HG02943 (cell line): ENCODE results near the gene TENM4.

Experiments
- ATAC-seq: cut with Tn5 transposase; IDR thresholded peaks from one replicate; pipeline ENCODE4 v1.9.1; 2021; ENCODE audit warnings: mild to moderate bottlenecking, low read depth, moderate library complexity; ENCODE audit not compliant: unreplicated experiment

Gene TENM4

DNA sequence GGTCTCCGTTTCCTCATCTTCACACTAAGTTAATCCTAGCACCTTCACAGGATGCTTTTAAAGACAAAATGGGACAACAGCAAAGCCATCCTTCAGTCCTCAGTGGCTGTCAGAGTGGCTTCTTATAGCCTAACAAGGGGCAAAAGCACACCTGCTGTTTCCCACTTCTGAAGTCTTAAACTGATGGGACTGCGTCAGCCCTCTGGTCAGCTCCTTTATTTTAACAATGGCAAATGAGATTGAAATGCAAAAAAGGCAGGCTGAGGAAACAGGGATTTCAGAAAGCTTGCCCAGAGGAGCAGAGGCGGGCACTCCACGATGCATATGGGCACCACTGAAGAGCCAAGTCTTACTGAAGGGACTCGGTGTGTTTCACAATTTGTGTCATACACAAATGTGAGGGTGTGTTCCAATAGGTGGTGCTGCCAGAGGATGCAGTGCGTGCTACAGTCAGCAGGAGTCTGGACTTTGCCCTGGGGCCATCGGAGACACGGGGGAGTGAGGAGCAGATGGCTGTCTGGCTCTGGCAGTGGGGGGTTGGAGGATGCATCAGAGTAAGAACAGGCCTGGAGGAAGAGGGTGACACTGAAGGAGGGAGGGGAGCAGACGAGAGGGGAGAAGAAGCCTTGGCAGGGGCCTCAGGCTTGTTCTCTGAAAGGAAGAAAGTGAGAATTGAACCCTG, 47.3 kb downstream of the TENM4 start:
- ATAC-seq = no peak

DNA sequence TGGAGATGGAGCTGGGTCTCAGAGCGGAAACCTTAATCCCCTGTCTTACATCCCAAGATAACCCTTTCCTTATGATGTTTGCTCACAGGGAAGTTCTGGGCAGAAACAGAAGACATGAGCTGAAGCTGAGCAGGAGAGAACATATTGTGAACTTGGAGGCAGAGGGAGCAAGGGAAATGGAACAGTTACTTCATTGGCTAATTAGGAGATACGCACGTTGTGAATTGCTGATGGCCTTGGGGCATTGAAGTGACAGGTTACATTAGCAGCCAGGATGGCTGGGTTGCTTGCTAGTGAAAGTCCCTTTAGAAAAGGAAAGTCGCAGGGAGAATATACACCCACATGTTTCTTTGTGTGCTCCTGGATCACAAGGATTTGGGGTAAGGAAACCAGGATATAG, 48.7 kb downstream of the TENM4 start:
- ATAC-seq = no peak

DNA sequence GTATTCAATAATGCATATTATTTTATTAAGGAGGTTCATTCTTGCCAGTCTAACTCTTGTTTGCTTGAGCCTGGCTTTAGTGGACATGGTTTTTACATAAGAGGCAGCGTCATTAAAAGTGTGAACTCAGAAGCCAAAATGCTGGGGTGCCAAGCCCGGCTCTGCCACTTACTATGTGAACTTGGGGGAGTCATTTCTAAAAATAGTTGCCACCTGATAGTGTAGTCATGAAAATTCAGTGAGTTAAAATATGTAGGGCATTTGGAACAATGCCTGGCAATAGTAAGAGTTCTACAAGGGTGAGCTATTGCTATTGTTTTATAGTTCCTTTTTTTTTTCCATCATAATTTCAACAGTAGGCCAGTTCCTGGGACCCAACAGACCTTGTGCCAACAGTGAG, 49.9 kb downstream of the TENM4 start:
- ATAC-seq = no peak

DNA sequence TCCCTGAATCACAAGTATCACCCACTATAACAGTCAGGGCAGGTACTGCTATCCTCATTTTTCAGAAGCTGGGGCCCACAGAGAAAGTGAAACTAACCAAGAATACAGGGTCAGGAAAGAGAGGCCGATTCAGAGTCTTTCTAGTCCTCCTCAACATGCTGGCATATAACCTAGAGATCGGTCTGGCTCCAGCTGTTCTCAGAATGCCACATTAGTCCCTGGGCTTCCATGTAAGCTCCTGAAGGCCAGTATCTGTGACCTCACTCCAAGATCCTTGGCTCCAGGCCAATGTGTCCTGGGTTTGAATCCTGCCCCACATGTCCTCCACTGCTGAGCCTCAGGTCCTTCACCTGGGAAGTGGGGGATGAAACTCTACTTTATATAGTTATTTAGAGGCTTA, 50.4 kb downstream of the TENM4 start:
- ATAC-seq = no peak

DNA sequence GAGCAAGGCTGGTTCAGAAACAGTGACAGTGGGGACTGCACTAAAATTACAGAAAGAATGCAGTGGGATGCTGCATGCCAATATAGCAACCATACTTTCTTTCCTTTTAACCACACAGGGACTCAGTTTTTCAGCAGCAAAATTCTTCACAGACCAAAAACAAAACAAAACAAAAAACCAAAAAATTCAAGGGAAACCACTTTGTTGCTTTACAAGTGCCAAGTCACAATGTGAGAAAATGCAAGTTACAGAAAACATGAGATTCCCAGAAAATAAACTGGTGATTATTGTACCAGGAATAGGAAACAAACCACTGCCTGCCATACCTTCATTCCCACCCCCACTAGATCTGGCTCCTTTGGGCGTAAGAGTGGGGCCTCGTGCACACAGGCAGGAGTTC, 52.6 kb downstream of the TENM4 start:
- no peak for ATAC-seq

DNA sequence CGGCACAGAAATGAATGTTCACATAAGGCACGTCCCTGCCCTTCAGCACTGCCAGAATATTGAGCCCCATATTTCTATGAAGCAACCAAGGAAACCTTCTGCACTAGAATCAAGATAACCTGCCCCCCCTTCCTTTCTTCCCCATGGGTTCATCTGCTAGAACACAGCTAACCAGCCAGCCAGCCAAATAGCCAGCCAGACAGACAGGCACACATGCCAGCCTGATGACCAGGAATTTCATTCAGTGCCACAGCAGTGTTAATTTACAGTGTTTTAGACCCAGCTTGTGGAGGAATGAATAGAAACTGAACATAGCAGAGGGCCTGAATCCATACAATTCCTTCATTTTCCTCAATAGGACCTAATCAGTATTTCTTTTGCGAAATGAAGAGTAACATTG, 57.0 kb downstream of the TENM4 start:
- no peak for ATAC-seq

DNA sequence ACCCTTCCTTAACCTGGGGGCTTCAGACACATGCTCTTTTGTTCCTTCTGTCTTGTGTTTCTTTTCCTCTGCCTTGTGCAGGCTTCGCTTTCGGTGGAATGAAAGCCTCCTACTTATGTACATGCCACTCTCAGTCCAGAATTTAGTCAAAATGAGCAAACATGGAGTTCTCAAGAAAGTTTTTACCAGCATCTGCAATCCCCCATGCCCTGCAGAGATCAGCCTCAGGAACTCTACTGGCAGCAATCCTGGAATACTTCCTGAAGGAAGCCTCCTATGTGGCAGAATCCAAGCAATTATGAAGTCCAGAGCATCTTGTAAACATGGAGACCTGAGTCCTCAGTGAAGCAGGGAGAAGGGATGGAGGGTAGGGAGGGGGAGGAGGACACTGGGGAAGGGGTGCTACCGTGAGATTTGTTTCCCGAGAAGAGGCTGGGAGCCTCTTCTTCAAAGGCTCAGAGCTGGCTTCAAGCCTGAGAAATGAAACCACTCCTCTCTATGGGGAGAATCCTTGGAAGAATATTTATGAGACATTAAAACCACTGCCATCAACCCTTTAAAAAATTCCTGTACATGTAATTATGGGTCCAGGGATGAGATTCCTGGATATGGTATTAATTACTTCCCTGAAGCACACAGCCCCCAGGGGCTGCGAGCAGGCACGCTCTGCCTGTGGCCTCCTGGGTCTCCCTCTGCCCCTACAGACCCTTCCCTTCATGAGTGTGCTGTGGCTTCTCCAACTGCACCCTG, 58.4 kb downstream of the TENM4 start:
- ATAC-seq = no peak

DNA sequence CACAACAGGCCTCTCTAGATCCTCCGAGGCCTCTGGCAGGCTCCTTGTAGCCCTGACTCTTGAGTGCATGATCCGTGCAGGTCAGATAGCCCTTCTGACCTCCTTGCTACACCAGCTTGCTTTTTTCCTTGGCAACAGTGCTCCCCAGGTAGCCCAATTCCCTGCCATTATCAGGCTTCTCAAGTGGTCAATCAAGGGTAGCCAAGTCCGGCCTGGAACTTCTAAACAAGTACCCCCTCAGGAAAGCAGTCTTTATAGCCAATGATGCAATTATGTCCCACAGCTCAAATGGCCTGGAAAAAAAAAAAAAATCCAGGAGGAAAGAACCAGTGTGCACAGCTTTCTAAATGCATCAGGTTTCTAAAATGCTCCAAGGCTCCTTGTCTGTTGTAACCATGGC, 59.8 kb downstream of the TENM4 start:
- no peak for ATAC-seq

DNA sequence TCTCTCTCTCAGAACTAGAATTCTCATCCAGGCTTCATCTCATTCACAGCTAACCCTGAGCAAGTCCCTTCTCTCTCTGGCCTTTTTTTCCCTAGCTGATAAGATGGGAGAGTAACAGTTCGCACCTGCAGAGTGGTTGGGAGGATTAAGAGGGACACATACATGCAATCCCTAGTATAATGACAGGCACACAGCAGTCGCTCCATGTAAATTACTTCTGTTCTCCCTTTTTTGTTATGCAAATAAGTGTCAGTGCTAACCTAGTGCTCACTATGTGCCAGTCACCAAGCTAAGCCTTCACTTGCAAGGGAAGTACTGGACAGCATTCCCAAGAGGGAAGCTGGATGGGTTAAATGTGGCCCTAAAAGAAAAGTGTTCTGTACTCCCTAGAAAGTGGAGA, 63.4 kb downstream of the TENM4 start:
- ATAC-seq = no peak

DNA sequence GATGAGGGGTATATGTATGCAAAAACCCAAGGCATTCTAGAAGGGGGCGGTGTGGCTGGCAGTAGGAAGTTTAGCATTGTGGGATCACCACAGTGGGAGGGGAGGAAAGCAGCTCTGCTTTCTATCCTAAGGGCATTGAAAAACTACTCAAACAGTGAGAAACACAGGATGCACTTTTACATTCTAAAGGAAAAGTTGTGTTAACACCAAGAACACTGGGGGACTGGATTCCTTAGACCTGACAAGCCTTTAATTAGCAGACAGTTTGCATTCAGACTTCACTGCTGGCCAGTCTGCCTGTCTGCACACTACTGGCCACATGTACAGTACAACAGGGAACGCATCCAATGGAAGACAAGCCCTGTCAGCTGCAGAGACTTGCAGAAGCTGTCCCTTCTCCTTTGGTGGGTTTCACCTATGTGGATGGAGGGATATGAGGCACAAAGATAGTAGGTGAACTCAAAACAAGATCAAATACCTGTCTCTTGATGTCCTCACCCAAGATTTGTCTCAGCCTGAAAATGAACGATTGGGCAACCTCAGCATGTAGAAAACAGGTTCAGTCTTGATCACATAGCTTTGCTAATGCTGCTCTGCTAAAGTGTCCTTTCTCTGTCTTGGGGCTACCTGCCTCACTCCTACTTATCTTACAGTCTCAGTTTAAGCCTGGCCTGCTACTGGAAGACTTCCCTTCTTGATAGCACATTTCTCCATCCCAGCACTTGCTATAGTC, 64.8 kb downstream of the TENM4 start:
- ATAC-seq = no peak

DNA sequence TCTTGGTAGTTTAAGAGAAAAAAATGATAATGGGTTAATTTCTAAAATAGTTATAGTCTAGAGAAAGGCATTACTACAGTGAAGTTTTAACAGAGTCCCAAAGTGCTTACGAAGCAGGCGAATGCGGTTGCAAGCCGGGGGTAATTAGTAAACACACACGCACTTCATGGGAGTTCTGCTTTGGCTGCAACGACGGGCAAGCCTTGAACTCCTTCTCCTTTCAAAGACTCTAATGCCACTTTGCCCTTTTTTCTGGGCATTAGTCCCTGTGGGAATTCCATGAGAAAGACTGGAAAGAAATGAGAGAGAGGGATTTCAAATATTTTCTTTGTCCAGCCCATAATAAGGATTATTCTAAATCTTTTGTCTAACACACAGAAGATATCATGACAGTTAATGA, 66.1 kb downstream of the TENM4 start:
- no peak for ATAC-seq

DNA sequence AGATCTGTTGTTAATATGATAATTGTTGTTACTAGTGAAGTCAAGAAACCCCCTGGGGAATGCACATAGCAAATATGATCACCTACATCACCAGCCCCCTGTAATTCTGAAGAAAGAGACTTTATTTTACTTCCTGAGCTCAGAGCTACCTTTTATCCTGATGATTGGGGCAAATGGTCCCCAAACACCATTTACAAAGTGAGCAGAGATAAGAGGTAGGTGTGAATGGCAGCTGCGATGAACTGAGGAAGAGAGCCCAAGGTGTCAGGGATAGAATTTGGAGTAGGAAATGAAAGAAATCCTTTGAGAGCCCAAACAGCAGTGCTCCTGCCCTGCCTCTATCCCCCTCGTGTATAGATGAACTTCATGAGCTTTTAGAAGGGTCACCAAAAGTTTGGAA, 69.1 kb downstream of the TENM4 start:
- no peak for ATAC-seq

DNA sequence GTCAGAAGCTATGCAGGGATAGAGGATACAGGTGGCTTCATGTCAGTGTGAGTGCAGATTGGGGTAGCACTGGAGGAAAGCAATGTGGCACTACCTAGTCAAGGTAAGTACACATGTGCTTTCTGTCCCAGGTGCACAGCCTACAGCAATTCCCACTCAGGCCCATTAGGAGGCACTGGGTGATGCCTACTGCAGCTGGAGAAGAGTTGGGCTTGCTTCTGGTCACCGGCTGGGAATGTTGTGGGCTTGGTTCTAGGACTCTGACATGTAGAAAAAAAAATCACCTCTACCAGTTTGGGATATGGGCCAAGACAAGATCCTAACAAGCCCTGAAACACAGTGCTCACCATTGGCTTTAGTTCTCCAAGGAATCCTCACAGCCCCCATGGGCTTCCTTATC, 69.7 kb downstream of the TENM4 start:
- no peak for ATAC-seq

DNA sequence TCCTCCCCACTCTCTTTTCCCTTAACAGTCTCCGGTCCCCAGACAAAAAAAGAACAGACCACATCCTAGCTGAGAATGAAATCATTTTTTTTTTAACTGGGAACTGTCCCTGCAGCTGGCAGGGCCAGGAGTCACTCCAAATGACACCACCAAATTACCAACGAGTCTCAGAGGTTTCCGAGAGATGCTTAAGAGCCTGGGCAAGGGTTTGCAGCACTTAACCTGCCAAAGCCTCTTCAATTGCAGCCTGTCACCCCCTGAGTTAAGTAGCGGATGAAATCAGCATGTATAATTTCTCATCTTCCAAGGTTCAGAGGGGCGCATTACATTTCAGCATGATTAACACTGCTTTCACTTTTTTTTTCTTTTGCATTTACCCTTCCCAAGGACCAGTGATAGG, 71.8 kb downstream of the TENM4 start:
- no peak for ATAC-seq

DNA sequence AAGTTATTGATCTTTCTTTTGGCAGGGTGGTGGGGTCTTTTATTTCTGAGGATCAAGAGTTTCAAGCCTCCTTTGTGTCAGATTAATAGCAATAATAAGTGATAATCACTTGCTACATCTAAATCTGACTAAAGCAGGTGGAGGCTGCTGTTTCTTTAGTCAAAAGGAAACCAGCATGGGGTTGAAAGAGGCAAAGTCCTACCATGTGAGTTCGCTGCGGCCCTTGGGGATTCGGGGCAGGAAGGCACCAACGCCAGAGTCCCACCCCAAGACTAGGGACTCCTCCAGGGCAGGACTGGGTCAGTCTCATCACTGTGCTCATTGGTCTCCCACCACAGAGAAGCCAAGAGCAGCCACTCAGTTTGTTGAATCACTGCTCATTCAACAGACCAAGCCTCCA, 73.0 kb downstream of the TENM4 start:
- ATAC-seq = no peak

DNA sequence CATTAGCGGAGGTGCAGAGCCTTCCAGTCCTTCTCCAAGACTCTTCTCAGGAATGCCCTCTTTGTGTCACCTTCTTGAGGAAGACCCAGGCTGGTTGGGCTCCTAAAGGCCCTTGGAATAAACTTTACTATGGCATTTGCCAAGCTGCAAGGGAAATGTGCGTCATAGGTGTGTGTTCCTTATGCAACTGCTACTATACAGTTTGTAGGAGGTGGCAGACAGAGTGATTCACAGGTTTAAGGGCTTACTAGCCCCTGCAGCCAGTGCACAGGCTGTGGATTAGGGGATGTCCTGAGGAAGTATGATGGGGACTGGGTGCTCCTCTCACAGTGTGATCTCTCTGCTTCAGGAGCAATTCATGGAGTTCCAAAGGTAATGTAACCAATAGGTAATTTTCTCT, 74.6 kb downstream of the TENM4 start:
- no peak for ATAC-seq

DNA sequence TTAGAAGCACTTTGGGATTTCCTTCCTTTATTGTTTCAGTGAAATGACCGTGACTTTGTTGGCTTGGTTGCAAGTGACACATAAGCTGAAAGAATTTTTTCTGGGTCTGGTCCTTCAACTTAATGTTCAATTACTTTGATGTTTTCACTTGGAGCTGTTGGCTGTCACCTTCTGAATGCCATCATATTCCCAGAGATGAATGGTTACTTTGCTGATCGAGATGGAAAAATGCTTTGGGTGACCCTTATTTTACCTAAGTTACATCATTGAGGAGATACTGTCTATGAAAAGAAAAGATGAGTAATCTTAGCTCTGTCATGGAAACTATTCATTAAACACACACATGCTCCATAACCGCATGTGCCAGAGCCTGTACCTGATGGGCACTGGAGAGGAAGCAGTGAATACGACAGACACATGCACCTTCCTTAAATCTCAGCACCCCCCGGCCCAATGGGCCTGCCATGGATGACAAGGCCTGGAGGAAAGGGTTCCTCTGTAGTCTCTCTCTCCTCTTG, 76.9 kb downstream of the TENM4 start:
- no peak for ATAC-seq

DNA sequence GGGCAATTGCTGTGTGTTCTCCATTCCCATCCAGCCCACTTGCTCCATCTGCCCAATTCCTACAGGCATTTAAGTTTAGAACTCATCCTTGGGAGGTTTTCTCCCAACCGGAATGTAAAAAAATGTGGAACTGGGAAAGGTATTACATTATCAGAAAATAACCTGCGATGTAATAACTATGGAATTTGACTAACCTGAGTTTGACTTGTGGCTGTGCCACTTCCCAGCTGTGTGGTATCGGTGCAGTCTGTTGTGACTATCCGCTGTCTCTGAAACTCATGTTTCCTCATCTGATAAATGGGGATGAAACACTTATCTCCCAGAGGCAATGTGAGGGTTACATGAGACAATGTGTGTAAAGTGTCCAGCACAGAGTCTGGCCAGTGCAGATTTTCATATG, 77.6 kb downstream of the TENM4 start:
- ATAC-seq = no peak

DNA sequence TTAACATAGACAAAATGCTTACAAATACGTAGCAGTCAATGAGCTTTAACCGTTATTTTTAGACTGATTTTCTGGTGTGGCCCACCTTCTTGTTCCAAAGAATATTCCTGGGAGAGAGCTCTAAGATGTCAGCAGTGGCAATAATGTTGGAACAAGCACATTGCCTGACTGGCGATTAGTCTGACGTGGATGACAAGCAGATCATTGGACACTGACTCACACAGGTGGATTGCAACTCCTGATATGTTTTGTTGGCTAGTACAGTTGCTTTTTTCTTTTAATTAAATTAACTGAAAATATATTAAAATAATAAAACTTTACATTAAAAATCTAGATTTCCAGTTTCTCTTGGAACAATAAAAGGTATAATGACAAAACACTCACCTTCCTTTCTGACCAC, 78.0 kb downstream of the TENM4 start:
- ATAC-seq = no peak

DNA sequence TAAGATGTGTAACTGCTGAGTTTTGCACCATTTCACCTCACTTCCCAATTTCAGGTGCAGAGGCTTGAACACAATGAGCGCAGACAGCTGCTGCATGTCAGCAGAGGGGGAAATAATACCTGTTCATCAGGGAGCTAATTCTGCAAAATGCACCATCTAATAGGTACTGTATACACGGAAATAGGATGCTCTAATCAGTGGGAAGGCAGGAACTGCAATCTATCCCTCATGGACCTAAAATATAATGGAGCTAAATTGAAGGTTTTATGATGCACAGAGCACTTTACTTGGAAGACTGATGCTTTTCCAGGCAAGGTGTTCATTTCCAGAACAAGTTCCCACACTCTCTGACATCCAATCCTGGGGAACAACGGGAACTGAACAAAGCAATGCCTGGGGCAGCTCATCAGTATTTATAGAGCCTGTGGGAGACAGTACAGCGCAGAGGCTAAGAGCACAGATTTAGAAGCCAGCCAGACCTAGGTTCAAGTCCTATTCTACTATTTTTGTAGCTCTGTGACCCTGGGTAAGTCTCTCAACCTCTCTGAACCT, 78.5 kb downstream of the TENM4 start:
- ATAC-seq = no peak

DNA sequence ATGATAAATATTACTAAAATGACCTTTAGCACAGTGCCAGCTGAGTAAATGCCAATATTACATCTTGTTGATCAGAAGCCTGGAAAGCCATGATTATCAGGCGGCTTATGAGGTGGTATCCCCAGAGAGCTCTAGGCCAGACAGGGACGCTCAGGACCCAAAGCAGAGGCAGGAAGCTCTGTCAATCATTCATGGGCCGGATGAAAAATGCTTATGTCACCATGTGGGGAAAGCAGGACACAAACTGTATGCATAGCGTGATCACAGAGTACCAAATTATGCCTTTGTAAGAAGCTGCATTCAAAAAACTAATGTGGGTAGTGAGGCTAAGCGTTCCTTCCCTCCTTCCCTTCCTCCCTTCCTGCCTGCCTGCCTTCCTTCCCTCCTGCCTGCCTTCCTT, 82.6 kb downstream of the TENM4 start:
- ATAC-seq = no peak
